ENCODE data around the gene WDR27.

DNA sequence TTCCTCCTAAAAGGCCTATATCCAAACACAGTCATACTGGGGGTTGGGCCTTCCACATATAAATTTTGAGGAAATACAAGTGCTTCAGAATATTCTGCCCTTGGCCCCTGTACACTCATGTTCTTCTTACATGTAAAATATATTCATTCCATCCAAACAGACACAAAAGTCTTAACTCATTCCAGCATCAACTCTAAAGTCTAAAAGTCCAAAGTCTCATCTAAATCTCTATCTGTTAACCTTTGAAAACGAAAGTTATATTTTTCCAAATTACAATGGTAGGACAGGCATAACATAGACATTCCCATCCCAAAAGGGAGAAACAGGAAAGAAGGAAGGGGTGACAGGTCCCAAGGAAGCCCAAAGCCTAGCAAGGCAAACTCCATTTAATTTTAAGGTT lies 232.8 kb downstream of the WDR27 start:
- TF ChIP-seq, protein P1, sequence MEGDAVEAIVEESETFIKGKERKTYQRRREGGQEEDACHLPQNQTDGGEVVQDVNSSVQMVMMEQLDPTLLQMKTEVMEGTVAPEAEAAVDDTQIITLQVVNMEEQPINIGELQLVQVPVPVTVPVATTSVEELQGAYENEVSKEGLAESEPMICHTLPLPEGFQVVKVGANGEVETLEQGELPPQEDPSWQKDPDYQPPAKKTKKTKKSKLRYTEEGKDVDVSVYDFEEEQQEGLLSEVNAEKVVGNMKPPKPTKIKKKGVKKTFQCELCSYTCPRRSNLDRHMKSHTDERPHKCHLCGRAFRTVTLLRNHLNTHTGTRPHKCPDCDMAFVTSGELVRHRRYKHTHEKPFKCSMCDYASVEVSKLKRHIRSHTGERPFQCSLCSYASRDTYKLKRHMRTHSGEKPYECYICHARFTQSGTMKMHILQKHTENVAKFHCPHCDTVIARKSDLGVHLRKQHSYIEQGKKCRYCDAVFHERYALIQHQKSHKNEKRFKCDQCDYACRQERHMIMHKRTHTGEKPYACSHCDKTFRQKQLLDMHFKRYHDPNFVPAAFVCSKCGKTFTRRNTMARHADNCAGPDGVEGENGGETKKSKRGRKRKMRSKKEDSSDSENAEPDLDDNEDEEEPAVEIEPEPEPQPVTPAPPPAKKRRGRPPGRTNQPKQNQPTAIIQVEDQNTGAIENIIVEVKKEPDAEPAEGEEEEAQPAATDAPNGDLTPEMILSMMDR (IDR thresholded peaks at IDR 0.05) = no peak
- TF ChIP-seq POLR2A (IDR thresholded peaks at IDR 0.05) = no peak

All from heart left ventricle (tissue), 13 donors.